GM12891 (cell line): ENCODE measurements around the gene PUM1.

Source experiments
- POLR2A ChIP-seq: IDR thresholded peaks from 2 replicates; pipeline ENCODE4 v1.6.1; 2011; ENCODE audit warnings: low read depth, low read length, control low read depth
- POLR2AphosphoS5 ChIP-seq: IDR thresholded peaks from 2 replicates; pipeline ENCODE4 v1.6.1; 2011; ENCODE audit warnings: low read depth, low read length, control low read depth
- SPI1 ChIP-seq: IDR thresholded peaks from 2 replicates; pipeline ENCODE4 v1.6.1; 2011; ENCODE audit warnings: low read depth, low read length, control low read depth
- TAF1 ChIP-seq: IDR thresholded peaks from 2 replicates; pipeline ENCODE4 v1.6.1; 2011; ENCODE audit warnings: low read depth, low read length, control low read depth

DNA sequence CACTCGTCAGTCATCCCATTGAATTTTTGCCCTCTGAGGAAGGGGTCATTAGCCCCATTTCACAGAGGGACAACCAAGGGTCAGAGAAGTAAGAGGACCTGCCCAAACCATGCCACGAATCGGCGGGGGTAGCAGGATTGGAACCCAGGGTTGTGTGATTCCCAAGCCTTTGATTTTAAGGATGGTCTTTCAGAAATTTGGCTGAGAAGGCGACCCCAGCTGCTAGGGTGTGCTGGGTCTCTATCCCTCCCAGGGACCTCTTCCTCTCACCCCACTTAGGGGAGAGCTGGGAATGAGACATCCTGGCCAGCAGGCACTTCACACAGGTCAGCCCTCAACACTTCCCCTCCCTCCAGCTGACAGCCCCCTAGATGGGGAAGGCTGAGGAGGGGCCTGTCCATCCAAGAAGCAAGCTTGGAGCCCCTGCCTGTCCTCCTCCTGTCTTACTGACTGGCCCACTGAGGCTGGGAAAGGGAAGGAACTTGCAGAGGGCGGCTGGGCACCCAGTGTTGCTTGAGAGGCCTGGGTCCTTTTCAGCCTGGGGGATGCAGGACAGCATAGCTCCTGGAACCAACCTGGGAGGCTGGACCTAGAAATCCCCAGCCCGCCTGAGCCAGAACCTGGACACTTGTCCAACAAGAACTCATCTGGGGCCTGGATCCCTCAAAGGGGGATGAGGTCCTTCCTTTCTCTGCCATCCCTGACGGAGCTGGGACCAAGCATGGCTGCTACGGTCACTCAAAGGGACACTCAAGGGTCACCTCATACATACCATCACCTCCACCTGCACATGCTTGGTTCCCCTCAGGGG, 158.7 kb downstream of the PUM1 start:
- TF ChIP-seq POLR2A (no peak), TAF1 (no peak), POLR2AphosphoS5 (no peak), SPI1 (no peak)
